ENCODE results near the gene ZFAND2B.

- TF ChIP-seq MAX (IDR thresholded peaks at IDR 0.05) (no peak), EZH2 (IDR thresholded peaks at IDR 0.05) (no peak)
Observed at GRCh38 chr2:219243291-219243761, 36.7 kb downstream of the ZFAND2B start.
